HG02840 (cell line): Measurements from ENCODE around the gene ADCY5.

ENCODE experiments used
- ATAC-seq: cut with Tn5 transposase; IDR thresholded peaks from one replicate; pipeline ENCODE4 v1.9.1; 2021; ENCODE audit warnings: mild to moderate bottlenecking, moderate library complexity, moderate number of reproducible peaks; ENCODE audit not compliant: unreplicated experiment, low FRiP score

Gene ADCY5

GRCh38 chr3:123314359-123315270 is 134.3 kb downstream of the ADCY5 start:
- no peak for ATAC-seq

DNA sequence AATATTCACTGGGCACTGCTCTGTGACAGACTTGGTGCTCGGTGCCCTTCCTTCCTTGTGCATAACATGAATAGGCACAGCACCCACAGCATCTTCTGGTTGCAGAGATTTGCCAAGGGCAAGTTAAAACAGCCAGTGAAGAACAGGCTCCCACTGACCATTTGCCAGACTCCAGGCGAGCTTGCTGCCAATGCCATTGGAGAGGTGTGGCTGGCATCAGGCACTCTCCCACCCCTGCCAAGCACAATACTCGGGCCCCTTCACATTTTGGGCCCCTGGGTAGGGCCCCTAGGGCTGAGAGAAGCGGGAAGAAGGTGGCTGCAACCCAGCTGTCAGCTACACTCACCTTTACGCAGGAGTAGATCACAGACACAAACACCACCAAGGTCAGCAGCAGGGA is 135.0 kb downstream of the ADCY5 start:
- no peak for ATAC-seq

- no peak for ATAC-seq
Observed at GRCh38 chr3:123312331-123313265, 136.3 kb downstream of the ADCY5 start.

- ATAC-seq = no peak
Observed at GRCh38 chr3:123311201-123311600, 137.7 kb downstream of the ADCY5 start.

- ATAC-seq = no peak
Observed at GRCh38 chr3:123310741-123311140, 138.1 kb downstream of the ADCY5 start.

GRCh38 chr3:123310186-123310585 is 138.7 kb downstream of the ADCY5 start:
- no peak for ATAC-seq

DNA sequence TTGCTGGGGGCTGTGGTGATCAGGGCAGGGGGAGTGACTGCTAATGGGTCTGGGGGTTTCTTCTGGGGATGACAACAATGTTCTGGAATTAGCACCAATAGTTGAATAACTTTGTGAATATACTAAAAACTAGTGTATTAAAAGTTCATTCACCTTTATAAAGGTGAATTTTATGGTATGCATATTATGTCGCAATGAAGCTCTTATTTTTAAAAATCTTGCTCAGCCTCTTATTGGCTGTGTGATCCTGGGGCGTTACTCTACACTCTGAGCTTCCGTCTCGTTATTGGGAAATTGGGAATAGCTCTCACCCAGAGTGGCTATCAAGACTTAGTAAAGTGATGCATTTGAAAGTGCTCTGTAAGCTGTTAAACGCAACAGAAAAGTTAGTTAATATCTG is 141.8 kb downstream of the ADCY5 start:
- no peak for ATAC-seq

GRCh38 chr3:123305192-123305591 is 143.7 kb downstream of the ADCY5 start:
- no peak for ATAC-seq

DNA sequence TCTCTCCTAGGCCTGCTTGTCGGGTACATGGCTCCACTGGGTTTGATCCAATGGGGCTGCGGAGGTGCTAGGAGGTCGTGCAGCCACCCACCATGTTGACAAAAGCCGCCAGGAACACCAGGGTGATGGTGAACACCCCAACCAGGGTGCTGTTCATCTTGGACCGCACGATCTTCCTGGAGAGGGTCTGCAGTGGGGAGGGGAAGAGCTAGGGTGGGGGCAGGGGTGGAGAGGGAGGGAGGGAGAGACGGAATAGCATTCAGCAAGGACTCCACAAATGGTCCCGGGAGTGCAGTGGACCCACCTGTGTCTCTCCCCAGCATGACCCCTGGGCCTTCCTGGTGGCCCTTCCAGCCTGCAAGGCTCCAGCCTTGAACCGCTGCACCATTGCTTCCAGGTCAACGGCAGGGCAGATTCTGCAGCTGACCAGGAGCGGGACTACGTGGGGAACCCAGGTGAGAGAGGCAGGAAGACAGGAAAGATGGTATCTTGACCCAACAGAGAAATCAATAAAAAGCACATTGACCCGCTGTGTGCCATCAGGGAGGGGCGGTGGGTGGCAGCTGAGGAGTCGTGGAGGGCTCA is 144.8 kb downstream of the ADCY5 start:
- ATAC-seq = no peak

DNA sequence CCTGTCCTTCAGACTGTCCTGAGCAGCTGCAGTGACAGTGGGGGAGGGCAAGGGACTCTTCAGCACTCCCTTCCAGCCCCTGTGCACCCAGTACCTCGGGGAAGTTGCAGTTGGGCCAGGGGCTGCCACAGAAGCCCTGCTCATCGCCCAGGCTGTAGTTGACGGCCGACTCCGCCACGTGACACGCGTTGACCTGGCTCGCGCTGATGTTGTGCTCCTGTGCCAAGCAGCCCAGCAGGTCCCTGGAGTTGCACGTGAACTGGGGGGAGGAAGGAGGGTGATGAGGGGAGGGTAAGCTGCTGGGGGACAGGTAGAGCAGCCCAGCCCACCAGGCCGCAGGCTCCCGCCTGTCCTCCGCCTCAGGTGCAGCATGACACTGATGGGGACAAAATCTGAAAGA is 145.9 kb downstream of the ADCY5 start:
- ATAC-seq = no peak

- no peak for ATAC-seq
Observed at GRCh38 chr3:123301331-123302184, 147.3 kb downstream of the ADCY5 start.

DNA sequence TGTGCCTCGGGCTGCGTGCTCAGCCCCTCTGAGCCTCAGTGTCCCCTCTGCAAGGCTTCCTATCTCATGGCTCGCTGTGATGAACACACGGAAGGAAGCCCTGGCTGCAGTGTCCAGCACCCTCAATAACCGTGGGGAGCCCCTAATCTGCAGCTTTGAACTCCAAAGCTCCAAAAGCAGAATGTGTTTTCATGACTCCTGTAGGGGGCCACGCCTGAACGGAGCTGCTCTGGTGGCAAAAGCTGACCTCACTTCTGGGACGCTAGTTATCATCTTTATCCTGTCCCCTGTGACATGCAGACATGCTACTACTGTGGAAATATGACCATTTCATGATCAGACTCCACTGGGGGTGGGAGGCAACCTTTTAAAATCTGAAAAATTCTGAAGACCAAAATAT is 148.3 kb downstream of the ADCY5 start:
- ATAC-seq = no peak

GRCh38 chr3:123300056-123300455 is 148.8 kb downstream of the ADCY5 start:
- ATAC-seq = no peak

DNA sequence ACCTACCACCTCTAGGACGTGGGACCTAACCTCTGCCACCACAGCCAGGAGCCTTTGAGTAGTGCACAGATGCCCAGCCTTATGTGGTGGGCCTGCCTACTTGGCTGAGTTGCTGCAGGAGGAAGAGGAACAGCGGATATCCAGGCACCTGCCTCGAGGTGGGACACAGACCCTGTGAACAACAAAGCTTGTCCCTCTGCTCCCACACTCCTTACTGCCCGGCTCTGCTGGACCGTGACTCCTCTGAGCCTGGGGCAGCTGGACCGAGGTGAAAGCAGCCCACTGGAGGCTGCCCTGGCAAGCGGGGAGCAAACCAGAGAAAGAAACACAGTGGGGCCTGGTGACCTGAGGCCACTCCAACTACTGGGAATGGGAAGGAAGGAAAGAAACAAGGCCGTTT is 149.3 kb downstream of the ADCY5 start:
- ATAC-seq = no peak

DNA sequence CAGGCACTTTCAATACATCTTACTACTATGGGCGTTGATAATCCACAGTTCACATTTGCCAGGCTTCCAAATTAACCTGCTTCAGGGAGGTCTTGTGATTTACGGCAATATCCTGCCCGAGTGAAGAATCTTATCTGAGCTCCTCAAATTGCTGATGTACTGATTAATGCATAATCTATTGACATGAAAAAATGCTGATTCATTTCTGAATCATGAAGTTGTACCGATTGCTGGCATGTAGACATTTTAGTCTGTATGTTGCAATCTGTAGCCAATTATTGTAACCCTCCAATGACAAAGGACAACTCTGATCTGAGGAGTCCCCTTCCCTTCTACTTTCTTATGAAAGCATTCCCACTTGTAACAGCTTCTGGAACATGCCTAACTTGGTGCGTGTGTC is 150.0 kb downstream of the ADCY5 start:
- no peak for ATAC-seq

- no peak for ATAC-seq
Observed at GRCh38 chr3:123297627-123297899, 151.3 kb downstream of the ADCY5 start.

DNA sequence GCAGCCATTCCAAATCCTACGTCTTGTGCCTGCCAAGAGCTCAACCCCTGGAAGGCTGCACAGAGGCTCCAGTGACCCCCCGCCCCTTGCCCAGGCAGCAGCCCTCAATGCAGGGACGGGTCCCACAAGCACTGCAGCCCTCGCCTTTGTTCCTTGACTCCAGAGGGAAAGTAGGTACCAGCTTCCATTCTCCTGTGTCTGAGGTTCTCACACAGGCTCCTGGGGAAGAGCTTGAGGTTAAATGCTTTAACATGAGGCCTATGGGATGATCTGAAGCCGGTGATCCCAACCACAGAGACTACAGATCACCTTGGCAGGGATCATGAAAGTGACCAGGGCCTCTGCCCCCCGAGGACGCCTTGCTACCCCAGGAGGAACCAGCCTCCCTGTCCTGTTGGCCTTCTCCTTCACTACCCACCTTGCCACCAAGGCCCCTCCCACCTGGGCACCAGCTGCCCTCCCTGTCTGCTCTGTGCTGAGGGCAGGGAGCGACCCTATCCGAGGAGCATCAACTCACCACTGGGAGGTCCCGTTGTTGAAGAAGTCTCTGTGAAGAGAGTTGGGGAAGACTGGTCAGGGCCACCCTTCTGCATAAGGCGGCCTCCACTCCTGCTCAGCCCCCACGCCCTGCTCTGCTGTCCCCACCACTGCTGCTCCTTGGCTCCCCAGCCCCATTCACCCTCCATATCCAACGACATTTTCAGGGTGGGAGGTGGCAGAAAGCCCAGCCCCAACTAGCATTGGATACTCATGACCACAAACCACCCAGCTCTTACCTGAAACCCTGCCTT is 151.9 kb downstream of the ADCY5 start:
- ATAC-seq = no peak

DNA sequence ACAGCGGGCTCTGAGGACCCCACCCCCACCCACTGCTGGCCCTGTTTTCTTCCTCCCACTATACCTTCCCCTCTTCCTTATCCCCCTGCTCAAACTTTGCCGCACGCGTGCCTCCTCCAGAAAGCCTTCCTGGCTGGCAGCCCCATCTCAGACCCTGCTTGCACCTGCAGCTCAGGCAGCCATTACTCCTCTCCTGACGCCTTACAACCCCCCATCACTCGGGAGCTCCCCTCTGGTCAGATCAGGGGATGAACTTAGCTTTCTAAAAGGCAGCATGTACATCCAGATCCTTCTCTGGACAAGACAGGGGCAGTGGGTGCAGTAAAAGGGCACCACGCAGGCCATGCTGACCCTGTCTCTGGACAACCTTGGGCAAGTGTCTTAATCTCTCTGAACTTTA is 152.6 kb downstream of the ADCY5 start:
- no peak for ATAC-seq

GRCh38 chr3:123295901-123296250 is 153.0 kb downstream of the ADCY5 start:
- ATAC-seq = no peak
